Endodermal cell (in vitro differentiated cells): ENCODE data around the gene DLX4. TPM values are rescaled to one million over a fixed set of nuclear protein-coding genes. Genes with fewer than 3 reads are reported as not detected.

Experiments used
- DNase-seq: peaks from one replicate; pipeline ENCODE4 v3.0.0-alpha.2; 2017
- H3K27ac ChIP-seq: 2 replicates; pipeline ENCODE4 v1.5.1; 2013; ENCODE audit warnings: mild to moderate bottlenecking, low read depth, low read length, moderate library complexity
- H3K27me3 ChIP-seq: 2 replicates; pipeline ENCODE4 v1.6.1; 2013; ENCODE audit warnings: mild to moderate bottlenecking, low read length, moderate library complexity; ENCODE audit not compliant: insufficient read depth, control insufficient read depth, poor library complexity, severe bottlenecking
- H3K36me3 ChIP-seq: 2 replicates; pipeline ENCODE4 v1.7.0; 2013; ENCODE audit warnings: mild to moderate bottlenecking, low read length, moderate library complexity; ENCODE audit not compliant: control insufficient read depth, insufficient read depth
- H3K4me1 ChIP-seq: one replicate; pipeline ENCODE4 v1.7.0; 2013; ENCODE audit warnings: low read length; ENCODE audit not compliant: control insufficient read depth, insufficient read depth
- H3K4me3 ChIP-seq: 2 replicates; pipeline ENCODE4 v1.5.1; 2013; ENCODE audit warnings: mild to moderate bottlenecking, low read length, moderate library complexity
- H3K9ac ChIP-seq: 2 replicates; pipeline ENCODE4 v1.6.1; 2013; ENCODE audit warnings: mild to moderate bottlenecking, low read length, moderate library complexity; ENCODE audit not compliant: poor library complexity, severe bottlenecking; ENCODE audit errors: extremely low read depth
- H3K9me3 ChIP-seq: 2 replicates; pipeline ENCODE4 v1.6.1; 2013; ENCODE audit warnings: mild to moderate bottlenecking, low read length, moderate library complexity; ENCODE audit not compliant: control insufficient read depth
- H3K27ac Mint-ChIP-seq: 2 replicates; pipeline ENCODE4 v1.8.0; 2020; ENCODE audit warnings: mixed read lengths
- H3K27me3 Mint-ChIP-seq: 2 replicates; pipeline ENCODE4 v1.8.0; 2021; ENCODE audit warnings: mild to moderate bottlenecking, mixed read lengths; ENCODE audit not compliant: insufficient read depth
- H3K36me3 Mint-ChIP-seq: 2 replicates; pipeline ENCODE4 v1.8.0; 2020; ENCODE audit warnings: low read depth, mixed read lengths
- H3K4me1 Mint-ChIP-seq: 2 replicates; pipeline ENCODE4 v1.8.0; 2020; ENCODE audit warnings: mixed read lengths
- H3K4me3 Mint-ChIP-seq: 2 replicates; pipeline ENCODE4 v1.8.0; 2020; ENCODE audit warnings: mild to moderate bottlenecking, moderate library complexity, mixed read lengths
- H3K9me3 Mint-ChIP-seq: 2 replicates; pipeline ENCODE4 v1.8.0; 2020; ENCODE audit warnings: mild to moderate bottlenecking, mixed read lengths
- WGBS, 2 experiments: methylation state at CpG; one replicate each; pipeline versions ENCODE4 v1.1.5 to v1.1.7; 2013; ENCODE audit warnings: missing lambda C conversion rate in 2 of 2, mixed read lengths in 1 of 2; ENCODE audit not compliant: insufficient coverage in 1 of 2, insufficient read length in 1 of 2; 5-methylcytosine and 5-hydroxymethylcytosine counted together
- total RNA-seq, 2 donors: library from RNA; stranded (reverse); fragmentation: NEBNext Ultra II Directional in 1 of 2; extraction: Animal tissue kit (Norgen Biotek cat#: 25700) in 1 of 2; gene quantifications; 2 replicates in 1 of 2; 3 replicates in 1 of 2; pipeline ENCODE4 v1.2.1, GENCODE V29; 2021
- TF ChIP-seq, protein P1 (sequence below): fragments of 200-600 bp; sonication (generic); conservative IDR thresholded peaks from 2 replicates; pipeline ENCODE4 v1.5.0; 2021; ENCODE audit warnings: antibody characterized with exemption, mild to moderate bottlenecking

Gene DLX4
- total RNA-seq, 2 donors from 2014 or later = 1.6 to 2.1 TPM

DNA sequence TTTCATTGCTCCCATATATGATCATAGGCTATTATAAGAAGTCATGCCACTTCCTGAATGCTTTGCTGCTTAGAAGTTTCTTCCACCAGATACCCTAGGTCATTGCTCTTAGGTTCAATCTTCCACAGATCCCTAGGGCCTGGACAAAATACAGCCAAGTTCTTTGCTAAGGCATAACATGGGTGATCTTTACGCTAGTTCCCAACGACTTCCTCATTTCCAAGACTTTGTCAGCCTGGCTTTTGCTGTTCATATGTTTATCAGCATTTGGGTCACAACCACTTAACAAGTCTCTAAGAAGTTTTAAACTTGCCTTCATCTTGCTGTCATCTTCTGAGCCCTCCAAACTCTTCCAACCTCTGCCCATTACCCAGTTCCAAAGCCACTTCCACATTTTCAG, 46.2 kb downstream of the DLX4 start:
- H3K4me3 Mint-ChIP-seq = no peak overlapping the region
- Histone ChIP-seq H3K4me3 (no peak overlapping the region), H3K9ac (no peak overlapping the region), H3K9me3 (peaks cover 17% of the 10 kb centered on the region), H3K36me3 (no peaks in the 10 kb centered on the region), H3K4me1 (no peaks in the 10 kb centered on the region), H3K27me3 (peaks cover 19% of the 10 kb centered on the region), H3K27ac (no peak overlapping the region)
- no peak for DNase-seq
- H3K4me1 Mint-ChIP-seq = no peaks in the 10 kb centered on the region
- H3K27ac Mint-ChIP-seq = no peak overlapping the region
- H3K36me3 Mint-ChIP-seq = no peaks in the 10 kb centered on the region
- peaks cover 25% of the 10 kb centered on the region for H3K9me3 Mint-ChIP-seq
- peaks cover 34% of the 10 kb centered on the region for H3K27me3 Mint-ChIP-seq
- 86 to 88% methylated on average over 2 of the region's 2 CpGs for WGBS, 2 experiments
- TF ChIP-seq, protein P1, sequence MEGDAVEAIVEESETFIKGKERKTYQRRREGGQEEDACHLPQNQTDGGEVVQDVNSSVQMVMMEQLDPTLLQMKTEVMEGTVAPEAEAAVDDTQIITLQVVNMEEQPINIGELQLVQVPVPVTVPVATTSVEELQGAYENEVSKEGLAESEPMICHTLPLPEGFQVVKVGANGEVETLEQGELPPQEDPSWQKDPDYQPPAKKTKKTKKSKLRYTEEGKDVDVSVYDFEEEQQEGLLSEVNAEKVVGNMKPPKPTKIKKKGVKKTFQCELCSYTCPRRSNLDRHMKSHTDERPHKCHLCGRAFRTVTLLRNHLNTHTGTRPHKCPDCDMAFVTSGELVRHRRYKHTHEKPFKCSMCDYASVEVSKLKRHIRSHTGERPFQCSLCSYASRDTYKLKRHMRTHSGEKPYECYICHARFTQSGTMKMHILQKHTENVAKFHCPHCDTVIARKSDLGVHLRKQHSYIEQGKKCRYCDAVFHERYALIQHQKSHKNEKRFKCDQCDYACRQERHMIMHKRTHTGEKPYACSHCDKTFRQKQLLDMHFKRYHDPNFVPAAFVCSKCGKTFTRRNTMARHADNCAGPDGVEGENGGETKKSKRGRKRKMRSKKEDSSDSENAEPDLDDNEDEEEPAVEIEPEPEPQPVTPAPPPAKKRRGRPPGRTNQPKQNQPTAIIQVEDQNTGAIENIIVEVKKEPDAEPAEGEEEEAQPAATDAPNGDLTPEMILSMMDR = no peak

GRCh38 chr17:50018909-50019308, 49.9 kb downstream of the DLX4 start:
- WGBS, 2 experiments = 80 to 96% methylated on average over 1 of the region's 1 CpG
- no peaks in the 10 kb centered on the region for H3K36me3 ChIP-seq
- no peak for DNase-seq
- H3K27ac Mint-ChIP-seq = no peak overlapping the region
- H3K36me3 Mint-ChIP-seq = no peaks in the 10 kb centered on the region
- peaks cover 31% of the 10 kb centered on the region for H3K27me3 Mint-ChIP-seq
- peaks cover 5% of the 10 kb centered on the region for H3K27me3 ChIP-seq
- TF ChIP-seq, protein P1 = no peak
- H3K4me3 Mint-ChIP-seq = no peak overlapping the region
- no peak overlapping the region for H3K9ac ChIP-seq
- peaks cover 12% of the 10 kb centered on the region for H3K9me3 ChIP-seq
- no peaks in the 10 kb centered on the region for H3K4me1 Mint-ChIP-seq
- H3K4me1 ChIP-seq = no peaks in the 10 kb centered on the region
- no peak overlapping the region for H3K27ac ChIP-seq
- H3K4me3 ChIP-seq = no peak overlapping the region
- H3K9me3 Mint-ChIP-seq = peaks cover 14% of the 10 kb centered on the region

GRCh38 chr17:50020841-50021599, 52.0 kb downstream of the DLX4 start:
- H3K27me3 ChIP-seq = peaks cover 5% of the 10 kb centered on the region
- Mint-ChIP-seq H3K9me3 (no peaks in the 10 kb centered on the region), H3K27me3 (peaks cover 26% of the 10 kb centered on the region), H3K4me3 (no peak overlapping the region), H3K27ac (no peak overlapping the region), H3K4me1 (no peaks in the 10 kb centered on the region), H3K36me3 (no peaks in the 10 kb centered on the region)
- TF ChIP-seq, protein P1 = no peak
- no peaks in the 10 kb centered on the region for H3K4me1 ChIP-seq
- H3K4me3 ChIP-seq = no peak overlapping the region
- H3K27ac ChIP-seq = no peak overlapping the region
- no peak for DNase-seq
- no peaks in the 10 kb centered on the region for H3K36me3 ChIP-seq
- no peaks in the 10 kb centered on the region for H3K9me3 ChIP-seq
- 82 to 84% methylated on average over 12 to 13 of the region's 13 CpGs for WGBS, 2 experiments
- no peak overlapping the region for H3K9ac ChIP-seq
